Hepatocyte (in vitro differentiated cells): ENCODE measurements around the gene DOCK3. TPM values are rescaled to one million over a fixed set of nuclear protein-coding genes. Genes with fewer than 3 reads are reported as not detected.
"Not testable (repeated sequence)": the region's sequence is repeated elsewhere in the genome, so short reads cannot be mapped to it uniquely, and the experiment has no call there.

Source experiments
- DNase-seq: peaks from one replicate; pipeline ENCODE4 v3.0.0-alpha.2; 2016; ENCODE audit warnings: low spot score
- H2AFZ ChIP-seq: fragments of 200-600 bp; sonication (generic); 2 replicates; pipeline ENCODE4 v1.6.0; 2016; ENCODE audit warnings: antibody characterized with exemption, mild to moderate bottlenecking
- H3K27ac ChIP-seq: fragments of 200-600 bp; sonication (generic); 2 replicates; pipeline ENCODE4 v1.5.1; 2016; ENCODE audit warnings: mild to moderate bottlenecking
- H3K27me3 ChIP-seq: fragments of 200-600 bp; sonication (generic); 2 replicates; pipeline ENCODE4 v1.6.1; 2016
- H3K36me3 ChIP-seq: fragments of 200-600 bp; sonication (generic); replicated peaks from 2 replicates; pipeline ENCODE4 v1.5.1; 2016; ENCODE audit warnings: low read depth; ENCODE audit not compliant: insufficient read depth
- H3K4me1 ChIP-seq: fragments of 200-600 bp; sonication (generic); 2 replicates; pipeline ENCODE4 v1.5.1; 2016; ENCODE audit warnings: mild to moderate bottlenecking, moderate library complexity; ENCODE audit not compliant: insufficient read depth
- H3K4me2 ChIP-seq: fragments of 200-600 bp; sonication (generic); 2 replicates; pipeline ENCODE4 v1.6.0; 2016
- H3K4me3 ChIP-seq: fragments of 200-600 bp; sonication (generic); 2 replicates; pipeline ENCODE4 v1.5.1; 2016; ENCODE audit warnings: mild to moderate bottlenecking
- H3K79me2 ChIP-seq: fragments of 200-600 bp; sonication (generic); 2 replicates; pipeline ENCODE4 v1.6.0; 2017; ENCODE audit warnings: mild to moderate bottlenecking
- H3K9me2 ChIP-seq: fragments of 200-600 bp; sonication (generic); replicated peaks from 2 replicates; pipeline ENCODE4 v1.6.0; 2017; ENCODE audit warnings: mild to moderate bottlenecking; ENCODE audit not compliant: insufficient read depth
- H3K9me3 ChIP-seq: fragments of 200-600 bp; sonication (generic); 2 replicates; pipeline ENCODE4 v1.5.1; 2016; ENCODE audit warnings: low read depth, mild to moderate bottlenecking
- H4K20me1 ChIP-seq: fragments of 200-600 bp; sonication (generic); 2 replicates; pipeline ENCODE4 v1.6.0; 2016; ENCODE audit warnings: mild to moderate bottlenecking; ENCODE audit not compliant: insufficient read depth, poor library complexity, severe bottlenecking
- EZH2 ChIP-seq: fragments of 200-600 bp; sonication (generic); IDR thresholded peaks from 2 replicates; pipeline ENCODE4 v1.6.1; 2016; ENCODE audit warnings: antibody characterized with exemption, mild to moderate bottlenecking, borderline replicate concordance
- EZH2phosphoT487 ChIP-seq: fragments of 200-600 bp; sonication (generic); IDR thresholded peaks from one replicate; pipeline ENCODE4 v1.6.1; 2018; ENCODE audit warnings: antibody characterized with exemption, mild to moderate bottlenecking, low read depth, moderate library complexity; ENCODE audit not compliant: unreplicated experiment, severe bottlenecking
- WGBS: methylation state at CpG from one replicate; pipeline ENCODE4 v1.1.6; 2016; ENCODE audit warnings: low lambda C conversion rate; ENCODE audit errors: missing lambda C conversion rate; 5-methylcytosine and 5-hydroxymethylcytosine counted together
- polyA plus RNA-seq: library from polyadenylated mRNA; unstranded; fragments of >200 nt; fragmentation: Nextera tagmentation; extraction: Ambion mirVana; gene quantifications from 2 replicates; pipeline ENCODE4 v1.2.1, GENCODE V29; 2016
- total RNA-seq: library from RNA; depleted of rRNA; stranded (reverse); fragments of >200 nt; gene quantifications from 2 replicates; pipeline ENCODE4 v1.2.3, GENCODE V29; 2014
- TF ChIP-seq, protein P1 (sequence below): fragments of 200-600 bp; sonication (generic); IDR thresholded peaks from 2 replicates; pipeline ENCODE4 v1.5.1; 2016; ENCODE audit warnings: antibody characterized with exemption, mild to moderate bottlenecking; ENCODE audit not compliant: poor library complexity

Gene DOCK3
- total and polyA plus RNA-seq, 2 experiments from 2014 or later: 0.77 to 1.6 TPM

DNA sequence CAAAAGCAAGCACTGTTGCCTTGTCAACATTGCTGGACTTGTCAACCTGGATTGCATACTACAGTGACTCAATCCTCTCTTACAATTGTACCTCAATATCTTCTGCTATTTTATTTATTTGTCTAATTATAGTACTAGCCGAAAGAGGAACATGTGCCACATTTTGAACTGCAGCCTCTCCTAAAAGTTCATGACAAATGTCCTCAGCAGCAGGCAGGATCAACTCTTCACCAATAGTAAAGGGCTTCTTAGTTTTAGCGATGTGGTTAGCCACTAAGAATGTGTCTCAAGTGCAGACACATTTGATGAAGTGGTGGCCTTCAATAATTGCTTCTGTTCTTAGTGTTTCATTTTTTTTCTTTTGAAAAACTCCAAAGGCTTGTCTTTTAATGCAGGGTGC is 13.2 kb downstream of the DOCK3 start:
- DNase-seq: no peak
- Histone ChIP-seq H3K79me2 (no peaks in the 10 kb centered on the region), H3K4me3 (no peak overlapping the region), H3K9me3 (no peaks in the 10 kb centered on the region), H3K36me3 (no peaks in the 10 kb centered on the region), H3K27me3 (peaks cover 9% of the 10 kb centered on the region), H3K9me2 (no peaks in the 10 kb centered on the region), H4K20me1 (no peaks in the 10 kb centered on the region), H3K4me1 (no peaks in the 10 kb centered on the region), H2AFZ (no peak overlapping the region), H3K27ac (no peak overlapping the region), H3K4me2 (no peak overlapping the region)
- WGBS: 93% methylated on average over 2 of the region's 2 CpGs
- no peak for TF ChIP-seq EZH2phosphoT487
- TF ChIP-seq, protein P1, sequence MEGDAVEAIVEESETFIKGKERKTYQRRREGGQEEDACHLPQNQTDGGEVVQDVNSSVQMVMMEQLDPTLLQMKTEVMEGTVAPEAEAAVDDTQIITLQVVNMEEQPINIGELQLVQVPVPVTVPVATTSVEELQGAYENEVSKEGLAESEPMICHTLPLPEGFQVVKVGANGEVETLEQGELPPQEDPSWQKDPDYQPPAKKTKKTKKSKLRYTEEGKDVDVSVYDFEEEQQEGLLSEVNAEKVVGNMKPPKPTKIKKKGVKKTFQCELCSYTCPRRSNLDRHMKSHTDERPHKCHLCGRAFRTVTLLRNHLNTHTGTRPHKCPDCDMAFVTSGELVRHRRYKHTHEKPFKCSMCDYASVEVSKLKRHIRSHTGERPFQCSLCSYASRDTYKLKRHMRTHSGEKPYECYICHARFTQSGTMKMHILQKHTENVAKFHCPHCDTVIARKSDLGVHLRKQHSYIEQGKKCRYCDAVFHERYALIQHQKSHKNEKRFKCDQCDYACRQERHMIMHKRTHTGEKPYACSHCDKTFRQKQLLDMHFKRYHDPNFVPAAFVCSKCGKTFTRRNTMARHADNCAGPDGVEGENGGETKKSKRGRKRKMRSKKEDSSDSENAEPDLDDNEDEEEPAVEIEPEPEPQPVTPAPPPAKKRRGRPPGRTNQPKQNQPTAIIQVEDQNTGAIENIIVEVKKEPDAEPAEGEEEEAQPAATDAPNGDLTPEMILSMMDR: no peak
- no peak for TF ChIP-seq EZH2

DNA sequence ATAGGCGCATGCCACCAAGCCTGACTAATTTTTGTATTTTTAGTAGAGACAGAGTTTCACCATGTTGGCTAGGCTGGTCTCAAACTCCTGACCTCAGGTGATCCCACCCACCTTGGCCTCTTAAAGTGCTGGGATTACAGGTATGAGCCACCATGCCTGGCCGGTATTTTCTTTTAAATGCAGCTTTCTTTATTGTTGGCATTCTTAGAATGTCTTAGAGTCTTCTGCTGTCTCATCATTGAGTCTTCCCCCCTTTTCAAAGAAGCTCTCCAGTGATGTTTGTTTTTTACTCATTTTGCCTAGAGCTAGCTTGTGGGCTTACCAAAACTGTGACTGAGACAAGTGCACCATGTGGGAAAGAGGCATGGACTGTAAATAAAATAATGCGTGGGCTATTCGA is 13.9 kb downstream of the DOCK3 start:
- not testable (repeated sequence) for H3K4me1 ChIP-seq, H3K79me2 ChIP-seq, H3K9me2 ChIP-seq, H3K4me3 ChIP-seq, H3K4me2 ChIP-seq, H3K27me3 ChIP-seq, H2AFZ ChIP-seq, H3K36me3 ChIP-seq, DNase-seq, H3K27ac ChIP-seq, H3K9me3 ChIP-seq, H4K20me1 ChIP-seq
- WGBS: 82% methylated on average over 4 of the region's 4 CpGs

DNA sequence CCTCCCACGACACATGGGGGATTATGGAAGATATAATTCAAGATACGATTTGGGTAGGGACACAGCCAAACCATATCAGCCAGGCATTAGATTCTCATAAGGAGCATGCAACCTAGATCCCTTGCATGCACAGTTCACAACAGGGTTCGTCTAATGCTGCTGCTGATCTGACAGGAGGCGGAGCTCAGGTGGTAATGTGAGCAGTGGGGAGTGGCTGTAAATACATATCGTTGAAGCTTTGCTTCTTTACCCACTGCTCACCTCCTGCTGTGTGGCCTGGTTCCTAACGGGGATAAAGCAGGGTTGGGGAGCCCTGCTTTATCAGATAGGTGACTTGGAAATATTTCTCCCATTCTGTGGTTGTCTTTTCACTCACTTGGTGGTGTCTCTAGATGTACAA is 14.8 kb downstream of the DOCK3 start:
- H3K9me2 ChIP-seq: no peaks in the 10 kb centered on the region
- no peaks in the 10 kb centered on the region for H3K4me1 ChIP-seq
- no peaks in the 10 kb centered on the region for H3K79me2 ChIP-seq
- no peak overlapping the region for H3K4me3 ChIP-seq
- no peaks in the 10 kb centered on the region for H3K27me3 ChIP-seq
- TF ChIP-seq EZH2phosphoT487: no peak
- no peak for TF ChIP-seq EZH2
- TF ChIP-seq, protein P1: no peak
- no peak overlapping the region for H3K4me2 ChIP-seq
- H4K20me1 ChIP-seq: no peaks in the 10 kb centered on the region
- H2AFZ ChIP-seq: no peak overlapping the region
- H3K9me3 ChIP-seq: no peaks in the 10 kb centered on the region
- DNase-seq: no peak
- H3K27ac ChIP-seq: no peak overlapping the region
- 45% methylated on average over 6 of the region's 6 CpGs for WGBS
- H3K36me3 ChIP-seq: no peaks in the 10 kb centered on the region

DNA sequence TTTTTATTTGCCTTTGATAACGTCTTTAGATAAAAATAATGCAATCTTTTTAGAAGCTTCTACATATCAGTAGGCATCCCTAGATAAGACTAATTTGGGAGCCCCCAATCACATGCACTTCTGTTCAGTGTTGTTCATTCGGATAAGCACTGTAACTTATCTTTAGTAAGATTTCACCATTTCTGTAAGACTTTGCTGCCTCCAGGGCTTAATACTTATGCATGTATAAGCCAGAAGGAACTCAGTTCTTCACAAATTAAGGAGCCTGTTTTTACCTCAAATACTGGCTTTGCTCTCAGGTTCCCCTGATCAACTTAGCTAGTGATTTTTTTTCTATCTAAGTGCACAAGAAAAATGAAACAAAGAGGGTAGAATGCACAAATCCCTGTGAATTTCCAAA is 20.3 kb downstream of the DOCK3 start:
- Histone ChIP-seq H3K79me2 (no peaks in the 10 kb centered on the region), H3K9me3 (no peaks in the 10 kb centered on the region), H3K4me1 (no peaks in the 10 kb centered on the region), H3K36me3 (no peaks in the 10 kb centered on the region), H3K27me3 (no peaks in the 10 kb centered on the region), H3K27ac (no peak overlapping the region), H3K4me3 (no peak overlapping the region), H2AFZ (no peak overlapping the region), H3K9me2 (no peaks in the 10 kb centered on the region), H4K20me1 (no peaks in the 10 kb centered on the region), H3K4me2 (no peak overlapping the region)
- TF ChIP-seq, protein P1: no peak
- TF ChIP-seq EZH2: no peak
- no peak for TF ChIP-seq EZH2phosphoT487
- DNase-seq: no peak
- WGBS: 64% methylated on average over 2 of the region's 2 CpGs
